GM23338 (cell line): ENCODE data around the gene PTMA. TPM values are rescaled to one million over a fixed set of nuclear protein-coding genes. Genes with fewer than 3 reads are reported as not detected.

Experiments used
- ATAC-seq: fragments of 200-7000 bp; cut with Tn5 transposase; 3 replicates; pipeline ENCODE4 v1.9.1; 2020
- DNase-seq: peaks from one replicate; pipeline ENCODE4 v3.0.0-alpha.2; 2015; ENCODE audit warnings: low spot score
- H2AFZ ChIP-seq: fragments of 200-600 bp; sonication (generic); 2 replicates; pipeline ENCODE4 v1.8.0; 2016; ENCODE audit warnings: antibody characterized with exemption, mild to moderate bottlenecking, moderate library complexity
- H3F3A ChIP-seq: fragments of 200-600 bp; sonication (generic); replicated peaks from 2 replicates; pipeline ENCODE4 v1.8.0; 2017; ENCODE audit warnings: antibody characterized with exemption, mixed run types, low read depth
- H3K27ac ChIP-seq: fragments of 200-600 bp; sonication (generic); 2 replicates; pipeline ENCODE4 v1.6.1; 2016; ENCODE audit warnings: low read depth
- H3K27me3 ChIP-seq: fragments of 200-600 bp; sonication (generic); 2 replicates; pipeline ENCODE4 v1.8.0; 2016; ENCODE audit warnings: mild to moderate bottlenecking, mixed run types, moderate library complexity; ENCODE audit not compliant: insufficient read depth
- H3K36me3 ChIP-seq: fragments of 200-600 bp; sonication (generic); 2 replicates; pipeline ENCODE4 v1.8.0; 2016; ENCODE audit warnings: mild to moderate bottlenecking; ENCODE audit not compliant: insufficient read depth
- H3K4me1 ChIP-seq: fragments of 200-600 bp; sonication (generic); 2 replicates; pipeline ENCODE4 v1.8.0; 2016; ENCODE audit warnings: mild to moderate bottlenecking, moderate library complexity; ENCODE audit not compliant: insufficient read depth
- H3K4me2 ChIP-seq: fragments of 200-600 bp; sonication (generic); 2 replicates; pipeline ENCODE4 v1.7.1; 2017; ENCODE audit warnings: mixed run types
- H3K4me3 ChIP-seq: fragments of 200-600 bp; sonication (generic); 2 replicates; pipeline ENCODE4 v1.6.1; 2016; ENCODE audit warnings: mixed run types
- H3K79me2 ChIP-seq: fragments of 200-600 bp; sonication (generic); replicated peaks from 2 replicates; pipeline ENCODE4 v1.8.0; 2017; ENCODE audit warnings: mild to moderate bottlenecking; ENCODE audit not compliant: insufficient read depth
- H3K9me2 ChIP-seq: fragments of 200-600 bp; sonication (generic); 2 replicates; pipeline ENCODE4 v1.8.0; 2017; ENCODE audit not compliant: insufficient read depth
- H4K20me1 ChIP-seq: fragments of 200-600 bp; sonication (generic); replicated peaks from 2 replicates; pipeline ENCODE4 v1.8.0; 2017; ENCODE audit warnings: mild to moderate bottlenecking; ENCODE audit not compliant: insufficient read depth
- H3K27ac Mint-ChIP-seq: 2 replicates; pipeline ENCODE4 v1.8.0; 2020; ENCODE audit warnings: inconsistent platforms, mild to moderate bottlenecking, moderate library complexity, mixed read lengths
- H3K27me3 Mint-ChIP-seq: 3 replicates; pipeline ENCODE4 v1.8.0; 2022; ENCODE audit warnings: low read depth, mild to moderate bottlenecking, moderate library complexity, mixed read lengths, inconsistent platforms; ENCODE audit not compliant: insufficient read depth, poor library complexity
- H3K36me3 Mint-ChIP-seq: 3 replicates; pipeline ENCODE4 v1.8.0; 2021; ENCODE audit warnings: low read depth, mild to moderate bottlenecking, inconsistent platforms, moderate library complexity, mixed read lengths
- H3K4me1 Mint-ChIP-seq: 3 replicates; pipeline ENCODE4 v1.8.0; 2020; ENCODE audit warnings: mild to moderate bottlenecking, inconsistent platforms, mixed read lengths
- H3K4me3 Mint-ChIP-seq: 3 replicates; pipeline ENCODE4 v1.8.0; 2021; ENCODE audit warnings: moderate library complexity, mild to moderate bottlenecking, inconsistent platforms, mixed read lengths
- H3K9me3 Mint-ChIP-seq: 3 replicates; pipeline ENCODE4 v1.8.0; 2020; ENCODE audit warnings: moderate library complexity, mild to moderate bottlenecking, inconsistent platforms, mixed read lengths
- CREB1 ChIP-seq: fragments of 250-450 bp; sonication (Bioruptor Pico); IDR thresholded peaks from 2 replicates; pipeline ENCODE4 v1.5.0; 2020; ENCODE audit warnings: low read depth, mild to moderate bottlenecking, moderate library complexity
- CTCF ChIP-seq, 2 experiments: fragments of 200-600 bp in 1 of 2; sonication (generic) in 1 of 2; conservative IDR thresholded peaks; 2 replicates each; pipeline versions ENCODE4 v1.5.1 to v1.6.1; 2016 to 2017; ENCODE audit warnings: antibody characterized with exemption in 2 of 2, low read depth in 2 of 2, mild to moderate bottlenecking in 2 of 2, moderate library complexity in 1 of 2
- EZH2 ChIP-seq: fragments of 200-600 bp; sonication (generic); IDR thresholded peaks from one replicate; pipeline ENCODE4 v1.8.0; 2017; ENCODE audit warnings: antibody characterized with exemption, mild to moderate bottlenecking, low read depth; ENCODE audit not compliant: unreplicated experiment
- JUNB ChIP-seq: IDR thresholded peaks from one replicate; pipeline ENCODE4 v1.6.1; 2016; ENCODE audit warnings: antibody characterized with exemption; ENCODE audit not compliant: unreplicated experiment
- STAT1 ChIP-seq: IDR thresholded peaks from one replicate; pipeline ENCODE4 v1.6.1; 2016; ENCODE audit warnings: antibody characterized with exemption; ENCODE audit not compliant: unreplicated experiment
- ZNF114 ChIP-seq: fragments of 250-450 bp; sonication (Bioruptor Pico); IDR thresholded peaks from 2 replicates; pipeline ENCODE4 v1.5.0; 2020; ENCODE audit warnings: mild to moderate bottlenecking, moderate library complexity
- ZNF462 ChIP-seq: fragments of 250-450 bp; sonication (Bioruptor Pico); IDR thresholded peaks from 2 replicates; pipeline ENCODE4 v1.5.0; 2020; ENCODE audit warnings: mild to moderate bottlenecking, moderate library complexity
- polyA plus RNA-seq: library from polyadenylated mRNA; unstranded; fragments of >200 nt; fragmentation: Nextera tagmentation; extraction: Ambion mirVana; gene quantifications from 2 replicates; pipeline ENCODE4 v1.2.1, GENCODE V29; 2016
- total RNA-seq: library from RNA; depleted of rRNA; stranded (reverse); fragments of >200 nt; shearing (Covaris generic); gene quantifications from 2 replicates; pipeline ENCODE4 v1.2.3, GENCODE V29; 2014
- TF ChIP-seq, protein P1 (sequence below): IDR thresholded peaks from one replicate; pipeline ENCODE4 v1.6.1; 2018; ENCODE audit warnings: antibody characterized with exemption; ENCODE audit not compliant: unreplicated experiment

PTMA gene
- total and polyA plus RNA-seq, 2 experiments from 2014 or later, result 1,861 to 8,990 TPM

DNA sequence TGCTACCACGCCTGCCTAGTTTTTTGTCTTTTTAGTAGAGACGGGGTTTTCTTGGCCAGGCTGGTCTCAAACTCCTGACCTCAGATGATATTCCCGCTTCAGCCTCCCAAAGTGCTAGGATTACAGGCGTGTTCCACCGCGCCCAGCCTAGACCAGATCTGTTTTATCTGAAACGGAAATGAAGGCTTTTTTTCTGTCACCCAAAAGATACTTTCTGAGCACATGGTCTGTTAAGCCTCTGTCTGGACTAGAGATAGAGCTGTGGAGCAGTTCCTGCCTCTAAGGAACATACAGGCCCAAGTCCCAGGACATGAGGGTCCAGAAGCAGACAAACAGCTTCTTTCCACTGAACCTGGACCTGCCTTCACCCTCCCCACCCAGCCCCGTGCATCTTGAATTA, 43.6 kb upstream of the PTMA start:
- no peak for ATAC-seq
- Histone ChIP-seq H3K27me3 (peaks cover 4% of the 10 kb centered on the region; the same call in 1 of the 2 replicates), H3K27ac (peak overlapping the region; percentile 99; the same call in 1 of the 2 replicates), H4K20me1 (no peaks in the 10 kb centered on the region), H3K4me3 (no peak overlapping the region), H3K79me2 (no peaks in the 10 kb centered on the region), H3K4me1 (peaks cover 37% of the 10 kb centered on the region), H3K36me3 (no peaks in the 10 kb centered on the region), H3K4me2 (no peak overlapping the region), H3F3A (peaks cover 41% of the 10 kb centered on the region), H2AFZ (no peak overlapping the region), H3K9me2 (no peaks in the 10 kb centered on the region)
- Mint-ChIP-seq H3K9me3 (peaks cover 7% of the 10 kb centered on the region; the same call in 1 of the 3 replicates), H3K4me3 (no peak overlapping the region), H3K4me1 (peaks cover 39% of the 10 kb centered on the region), H3K27ac (no peak overlapping the region), H3K27me3 (peaks cover 32% of the 10 kb centered on the region), H3K36me3 (peaks cover 3% of the 10 kb centered on the region; the same call in 1 of the 3 replicates)
- TF ChIP-seq ZNF114 (CRISPR knock-in tag) (no peak), EZH2 (no peak)
- DNase-seq, result no peak

DNA sequence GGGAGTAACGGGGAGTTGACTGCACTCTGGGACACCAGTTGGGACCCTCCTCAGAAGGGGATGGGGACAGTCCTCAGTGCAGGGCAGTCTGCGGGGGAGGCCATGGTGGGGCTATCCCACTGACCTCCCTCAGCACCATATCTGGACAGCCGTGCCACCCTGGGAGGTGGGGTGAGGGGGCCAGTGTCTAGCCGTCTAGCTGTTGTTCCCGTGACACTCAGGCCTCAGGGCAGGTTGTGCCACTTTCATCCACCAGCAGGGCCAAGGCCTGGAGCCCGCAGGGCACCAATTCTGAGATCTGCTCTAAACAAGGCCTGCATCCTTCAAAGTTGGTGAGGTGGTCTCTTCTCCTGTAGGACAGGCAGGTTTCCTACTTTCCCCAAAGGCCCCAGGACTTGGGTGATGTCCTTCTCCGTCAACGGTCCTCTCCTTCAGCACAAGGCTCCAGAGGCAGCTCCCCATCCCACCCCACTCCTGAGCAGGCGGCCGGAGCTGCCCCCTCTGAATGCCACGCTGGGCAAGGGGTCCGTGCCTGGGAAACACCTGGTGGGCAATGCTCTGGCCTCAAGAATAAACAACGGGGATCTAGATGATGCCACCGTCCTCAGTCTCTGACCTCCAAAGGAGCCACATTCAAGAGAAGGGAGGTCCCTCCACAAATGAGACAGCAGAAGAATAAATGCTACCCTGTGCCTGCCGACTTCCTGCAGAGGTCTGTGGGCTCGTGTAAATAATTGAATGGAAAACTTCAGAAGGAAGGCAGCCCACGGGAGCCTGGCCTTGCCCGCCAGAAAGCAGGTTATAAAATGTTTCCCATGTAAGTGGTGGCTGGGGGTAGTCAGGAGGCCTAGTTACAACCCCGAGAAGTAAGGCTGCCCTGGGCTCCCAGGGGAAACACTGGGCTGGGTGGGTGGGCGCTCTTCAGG, 42.8 kb upstream of the PTMA start:
- Histone ChIP-seq H3K79me2 (no peaks in the 10 kb centered on the region), H3F3A (peaks cover 41% of the 10 kb centered on the region), H3K4me3 (no peak overlapping the region), H3K27ac (peak overlapping the region; percentile 99), H3K27me3 (peaks cover 4% of the 10 kb centered on the region; the same call in 1 of the 2 replicates), H4K20me1 (no peaks in the 10 kb centered on the region), H3K4me1 (peaks cover 36% of the 10 kb centered on the region), H3K9me2 (no peaks in the 10 kb centered on the region), H2AFZ (no peak overlapping the region), H3K4me2 (peak overlapping the region; percentile 45; the same call in 1 of the 2 replicates), H3K36me3 (no peaks in the 10 kb centered on the region)
- H3K4me3 Mint-ChIP-seq, result peak overlapping the region; percentile 52; the same call in 1 of the 3 replicates
- peaks cover 39% of the 10 kb centered on the region for H3K4me1 Mint-ChIP-seq
- peaks cover 7% of the 10 kb centered on the region; the same call in 1 of the 3 replicates for H3K9me3 Mint-ChIP-seq
- H3K36me3 Mint-ChIP-seq, result peaks cover 3% of the 10 kb centered on the region; the same call in 1 of the 3 replicates
- DNase-seq (no peak), ATAC-seq (no peak)
- peaks cover 27% of the 10 kb centered on the region for H3K27me3 Mint-ChIP-seq
- H3K27ac Mint-ChIP-seq, result peak overlapping the region; percentile 92
- TF ChIP-seq ZNF462 (no peak), ZNF114 (CRISPR knock-in tag) (no peak), CREB1 (CRISPR knock-in tag) (no peak), CTCF (conservative IDR thresholded peaks at IDR 0.05; ENCODE audit: low read depth in 2 of 2) (no peak), STAT1 (no peak), JUNB (no peak)
- TF ChIP-seq, protein P1, sequence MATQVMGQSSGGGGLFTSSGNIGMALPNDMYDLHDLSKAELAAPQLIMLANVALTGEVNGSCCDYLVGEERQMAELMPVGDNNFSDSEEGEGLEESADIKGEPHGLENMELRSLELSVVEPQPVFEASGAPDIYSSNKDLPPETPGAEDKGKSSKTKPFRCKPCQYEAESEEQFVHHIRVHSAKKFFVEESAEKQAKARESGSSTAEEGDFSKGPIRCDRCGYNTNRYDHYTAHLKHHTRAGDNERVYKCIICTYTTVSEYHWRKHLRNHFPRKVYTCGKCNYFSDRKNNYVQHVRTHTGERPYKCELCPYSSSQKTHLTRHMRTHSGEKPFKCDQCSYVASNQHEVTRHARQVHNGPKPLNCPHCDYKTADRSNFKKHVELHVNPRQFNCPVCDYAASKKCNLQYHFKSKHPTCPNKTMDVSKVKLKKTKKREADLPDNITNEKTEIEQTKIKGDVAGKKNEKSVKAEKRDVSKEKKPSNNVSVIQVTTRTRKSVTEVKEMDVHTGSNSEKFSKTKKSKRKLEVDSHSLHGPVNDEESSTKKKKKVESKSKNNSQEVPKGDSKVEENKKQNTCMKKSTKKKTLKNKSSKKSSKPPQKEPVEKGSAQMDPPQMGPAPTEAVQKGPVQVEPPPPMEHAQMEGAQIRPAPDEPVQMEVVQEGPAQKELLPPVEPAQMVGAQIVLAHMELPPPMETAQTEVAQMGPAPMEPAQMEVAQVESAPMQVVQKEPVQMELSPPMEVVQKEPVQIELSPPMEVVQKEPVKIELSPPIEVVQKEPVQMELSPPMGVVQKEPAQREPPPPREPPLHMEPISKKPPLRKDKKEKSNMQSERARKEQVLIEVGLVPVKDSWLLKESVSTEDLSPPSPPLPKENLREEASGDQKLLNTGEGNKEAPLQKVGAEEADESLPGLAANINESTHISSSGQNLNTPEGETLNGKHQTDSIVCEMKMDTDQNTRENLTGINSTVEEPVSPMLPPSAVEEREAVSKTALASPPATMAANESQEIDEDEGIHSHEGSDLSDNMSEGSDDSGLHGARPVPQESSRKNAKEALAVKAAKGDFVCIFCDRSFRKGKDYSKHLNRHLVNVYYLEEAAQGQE, result no peak
